ENCODE measurements around the gene ALOXE3.
"Not testable (repeated sequence)": the region's sequence is repeated elsewhere in the genome, so short reads cannot be mapped to it uniquely, and the experiment has no call there.

ALOXE3 gene

GRCh38 chr17:8072341-8072728 lies 46.0 kb downstream of the ALOXE3 start:
- no peak for DNase-seq (ENCODE audit: low read depth, low spot score)

- DNase-seq (ENCODE audit: low read depth, low spot score) = no peak
Observed at GRCh38 chr17:8071496-8071895, 46.8 kb downstream of the ALOXE3 start.

- no peak for DNase-seq (ENCODE audit: low read depth, low spot score)
Observed at GRCh38 chr17:8069587-8069860, 48.8 kb downstream of the ALOXE3 start.

GRCh38 chr17:8068736-8069586 lies 49.4 kb downstream of the ALOXE3 start:
- no peak for DNase-seq (ENCODE audit: low read depth, low spot score)

- DNase-seq (ENCODE audit: low read depth, low spot score) = no peak
Observed at GRCh38 chr17:8067806-8068205, 50.5 kb downstream of the ALOXE3 start.

- DNase-seq (ENCODE audit: low read depth, low spot score) = no peak
Observed at GRCh38 chr17:8066841-8067775, 51.2 kb downstream of the ALOXE3 start.

- DNase-seq (ENCODE audit: low read depth, low spot score) = no peak
Observed at GRCh38 chr17:8064561-8065019, 53.7 kb downstream of the ALOXE3 start.

GRCh38 chr17:8063761-8064534 lies 54.4 kb downstream of the ALOXE3 start:
- DNase-seq (ENCODE audit: low read depth, low spot score) = no peak

- no peak for DNase-seq (ENCODE audit: low read depth, low spot score)
Observed at GRCh38 chr17:8062807-8063483, 55.4 kb downstream of the ALOXE3 start.

- no peak for DNase-seq (ENCODE audit: low read depth, low spot score)
Observed at GRCh38 chr17:8062435-8062806, 55.9 kb downstream of the ALOXE3 start.

GRCh38 chr17:8061851-8062250 lies 56.5 kb downstream of the ALOXE3 start:
- DNase-seq (ENCODE audit: low read depth, low spot score) = not testable (repeated sequence)

- no peak for DNase-seq (ENCODE audit: low read depth, low spot score)
Observed at GRCh38 chr17:8060274-8060673, 58.0 kb downstream of the ALOXE3 start.

GRCh38 chr17:8059131-8059530 lies 59.2 kb downstream of the ALOXE3 start:
- no peak for DNase-seq (ENCODE audit: low read depth, low spot score)

GRCh38 chr17:8057691-8058114 lies 60.6 kb downstream of the ALOXE3 start:
- peak; percentile 53 for DNase-seq (ENCODE audit: low read depth, low spot score)

- DNase-seq (ENCODE audit: low read depth, low spot score) = no peak
Observed at GRCh38 chr17:8056976-8057625, 61.2 kb downstream of the ALOXE3 start.

- DNase-seq (ENCODE audit: low read depth, low spot score) = no peak
Observed at GRCh38 chr17:8056232-8056975, 61.9 kb downstream of the ALOXE3 start.

- DNase-seq (ENCODE audit: low read depth, low spot score) = no peak
Observed at GRCh38 chr17:8055851-8056231, 62.5 kb downstream of the ALOXE3 start.

- DNase-seq (ENCODE audit: low read depth, low spot score) = no peak
Observed at GRCh38 chr17:8053600-8053999, 64.7 kb downstream of the ALOXE3 start.

GRCh38 chr17:8052256-8053252 lies 65.8 kb downstream of the ALOXE3 start:
- DNase-seq (ENCODE audit: low read depth, low spot score) = no peak
